A549 (cell line): Measurements from ENCODE around the gene TSHB. TPM values are rescaled to one million over a fixed set of nuclear protein-coding genes. Genes with fewer than 3 reads are reported as not detected.

Experiments used
- ATAC-seq, 2 experiments: fragments of 200-7000 bp in 1 of 2; fragments of >200 bp in 1 of 2; cut with Nextera tagmentation in 1 of 2; cut with Tn5 transposase in 1 of 2; 3 replicates each; pipeline versions ENCODE4 v1.8.0 to v1.9.1; 2018 to 2020; ENCODE audit warnings: mild to moderate bottlenecking in 1 of 2, moderate library complexity in 1 of 2
- CTCF ChIA-PET: fragments of 300-600 bp; sonication (Branson Sonifier 250); formaldehyde crosslinking; extraction: SDS; loops from one replicate; lab custom pipeline; 2021; ENCODE audit warnings: antibody characterized with exemption, inconsistent platforms; lab: Yijun Ruan, JAX
- POLR2A ChIA-PET: fragments of 350-600 bp; formaldehyde crosslinking; extraction: SDS; loops from one replicate; lab custom pipeline; 2021; ENCODE audit warnings: antibody characterized with exemption, inconsistent platforms; lab: Yijun Ruan, JAX
- DNase-seq, 2 experiments: peaks; one replicate each; pipeline versions ENCODE4 v3.0.0 to v3.0.0-alpha.2; 2011 to 2016; ENCODE audit warnings: low read depth in 1 of 2, low spot score in 1 of 2
- FAIRE-seq: peaks from 2 replicates; lab custom pipeline; 2011; peaks lifted over from hg19 to GRCh38; lab: Jason Lieb, UNC
- H3K27ac ChIP-seq, 2 experiments: fragments of >200 bp; sonication (Bioruptor Twin); formaldehyde crosslinking; 3 replicates each; pipeline ENCODE4 v1.5.1; 2016 to 2017
- H3K4me1 ChIP-seq: fragments of >200 bp; sonication (Bioruptor Twin); formaldehyde crosslinking; 3 replicates; pipeline ENCODE4 v1.6.1; 2016
- H3K4me2 ChIP-seq: fragments of >200 bp; sonication (Bioruptor Twin); formaldehyde crosslinking; 3 replicates; pipeline ENCODE4 v1.6.1; 2016
- H3K4me3 ChIP-seq: fragments of >200 bp; sonication (Bioruptor Twin); formaldehyde crosslinking; 3 replicates; pipeline ENCODE4 v1.5.1; 2016
- H3K9me3 ChIP-seq: fragments of >200 bp; sonication (Bioruptor Twin); formaldehyde crosslinking; 3 replicates; pipeline ENCODE4 v1.6.1; 2016
- BHLHE40 ChIP-seq: IDR thresholded peaks from 2 replicates; pipeline ENCODE4 v1.6.1; 2012; ENCODE audit warnings: low read depth, low read length, inconsistent platforms
- CBX8 ChIP-seq: fragments of 200-600 bp; sonication (generic); IDR thresholded peaks from 2 replicates; pipeline ENCODE4 v1.6.1; 2016
- CEBPB ChIP-seq, 2 experiments: fragments of >200 bp in 1 of 2; sonication (Bioruptor Twin) in 1 of 2; formaldehyde crosslinking in 1 of 2; IDR thresholded peaks; 2 replicates each; pipeline ENCODE4 v1.6.1; 2012 to 2016
- CHD2 ChIP-seq: fragments of 150-350 bp; IDR thresholded peaks from 2 replicates; pipeline ENCODE4 v1.6.1; 2014; ENCODE audit warnings: low read length; ENCODE audit not compliant: partially characterized antibody
- E2F6 ChIP-seq: IDR thresholded peaks from 2 replicates; pipeline ENCODE4 v1.6.1; 2012; ENCODE audit warnings: low read depth, borderline replicate concordance
- EHMT2 ChIP-seq: fragments of 200-600 bp; sonication (generic); IDR thresholded peaks from 2 replicates; pipeline ENCODE4 v1.6.1; 2016; ENCODE audit warnings: antibody characterized with exemption, low read depth, mild to moderate bottlenecking, moderate library complexity
- ELK1 ChIP-seq: fragments of 150-350 bp; IDR thresholded peaks from 2 replicates; pipeline ENCODE4 v1.6.1; 2014; ENCODE audit warnings: low read depth, mild to moderate bottlenecking, low read length
- EP300 ChIP-seq, 2 experiments: fragments of >200 bp; sonication (Bioruptor Twin); formaldehyde crosslinking; IDR thresholded peaks; 2 replicates in 1 of 2; 3 replicates in 1 of 2; pipeline ENCODE4 v1.6.1; 2016 to 2017
- ESRRA ChIP-seq: fragments of 150-350 bp; IDR thresholded peaks from 2 replicates; pipeline ENCODE4 v1.6.1; 2014; ENCODE audit warnings: mild to moderate bottlenecking, low read length, borderline replicate concordance
- FOSB ChIP-seq: fragments of 250-450 bp; sonication (Bioruptor Pico); IDR thresholded peaks from 2 replicates; pipeline ENCODE4 v1.5.0; 2020; ENCODE audit warnings: mild to moderate bottlenecking, moderate library complexity
- FOXS1 ChIP-seq: fragments of 250-450 bp; sonication (Bioruptor Pico); IDR thresholded peaks from 2 replicates; pipeline ENCODE4 v1.5.0; 2020; ENCODE audit warnings: mild to moderate bottlenecking, moderate library complexity
- HMGXB4 ChIP-seq: fragments of 250-450 bp; sonication (Bioruptor Pico); IDR thresholded peaks from 2 replicates; pipeline ENCODE4 v1.5.0; 2021; ENCODE audit warnings: mild to moderate bottlenecking, moderate library complexity, borderline replicate concordance
- HOXB13 ChIP-seq: fragments of 250-450 bp; sonication (Bioruptor Pico); IDR thresholded peaks from 2 replicates; pipeline ENCODE4 v1.5.0; 2020; ENCODE audit warnings: low read depth, mild to moderate bottlenecking, moderate library complexity
- JUN ChIP-seq, 2 experiments: fragments of >200 bp; sonication (Bioruptor Twin); formaldehyde crosslinking; IDR thresholded peaks; 2 replicates in 1 of 2; 3 replicates in 1 of 2; pipeline ENCODE4 v1.6.1; 2016 to 2017
- KDM5A ChIP-seq: fragments of 200-600 bp; sonication (generic); IDR thresholded peaks from 2 replicates; pipeline ENCODE4 v1.6.1; 2016; ENCODE audit warnings: antibody characterized with exemption, mild to moderate bottlenecking
- MAZ ChIP-seq: fragments of 150-350 bp; IDR thresholded peaks from 2 replicates; pipeline ENCODE4 v1.6.1; 2014; ENCODE audit warnings: antibody characterized with exemption, low read depth, low read length, borderline replicate concordance
- MYC ChIP-seq: IDR thresholded peaks from 2 replicates; pipeline ENCODE4 v1.6.1; 2012; ENCODE audit warnings: mild to moderate bottlenecking, inconsistent platforms, low read length, improper control_type of control experiment, borderline replicate concordance
- POLR2A ChIP-seq: IDR thresholded peaks from 2 replicates; pipeline ENCODE4 v1.6.1; 2012; ENCODE audit warnings: mild to moderate bottlenecking, low read length
- RAD21 ChIP-seq, 2 experiments: fragments of >200 bp in 1 of 2; sonication (Bioruptor Twin) in 1 of 2; formaldehyde crosslinking in 1 of 2; IDR thresholded peaks in 1 of 2; conservative IDR thresholded peaks in 1 of 2; 2 replicates in 1 of 2; 3 replicates in 1 of 2; pipeline ENCODE4 v1.6.1; 2012 to 2018; ENCODE audit warnings: inconsistent platforms in 1 of 2
- RARB ChIP-seq: fragments of 250-450 bp; sonication (Bioruptor Pico); IDR thresholded peaks from 2 replicates; pipeline ENCODE4 v1.8.0; 2021; ENCODE audit warnings: mild to moderate bottlenecking, moderate library complexity
- RFX5 ChIP-seq: fragments of 450-650 bp; IDR thresholded peaks from 2 replicates; pipeline ENCODE4 v1.7.1; 2014; ENCODE audit warnings: antibody characterized with exemption, mild to moderate bottlenecking, moderate library complexity
- RNF2 ChIP-seq: fragments of 200-600 bp; sonication (generic); IDR thresholded peaks from 2 replicates; pipeline ENCODE4 v1.6.1; 2016; ENCODE audit warnings: low read depth, mild to moderate bottlenecking, antibody characterized with exemption, moderate library complexity, borderline replicate concordance
- SMC3 ChIP-seq: fragments of >200 bp; sonication (Bioruptor Twin); formaldehyde crosslinking; IDR thresholded peaks from 3 replicates; pipeline ENCODE4 v1.6.1; 2018; ENCODE audit warnings: inconsistent platforms
- SREBF2 ChIP-seq: fragments of 450-650 bp; IDR thresholded peaks from 2 replicates; pipeline ENCODE4 v1.6.1; 2014; ENCODE audit warnings: mild to moderate bottlenecking, moderate library complexity
- TFCP2L1 ChIP-seq: fragments of 250-450 bp; sonication (Bioruptor Pico); IDR thresholded peaks from 2 replicates; pipeline ENCODE4 v1.5.0; 2021; ENCODE audit warnings: mild to moderate bottlenecking
- ZFP36 ChIP-seq: fragments of 450-650 bp; IDR thresholded peaks from 2 replicates; pipeline ENCODE4 v1.6.1; 2014; ENCODE audit warnings: borderline replicate concordance; ENCODE audit not compliant: partially characterized antibody
- ZNF302 ChIP-seq: fragments of 250-450 bp; sonication (Bioruptor Pico); IDR thresholded peaks from 2 replicates; pipeline ENCODE4 v1.9.0; 2021; ENCODE audit warnings: inconsistent platforms, mild to moderate bottlenecking, moderate library complexity
- ZSCAN20 ChIP-seq: fragments of 250-450 bp; sonication (Bioruptor Pico); IDR thresholded peaks from 2 replicates; pipeline ENCODE4 v1.8.0; 2022; ENCODE audit warnings: mild to moderate bottlenecking, moderate library complexity
- WGBS: methylation state at CpG from one replicate; pipeline ENCODE4 v1.1.6; 2017; ENCODE audit errors: missing lambda C conversion rate; 5-methylcytosine and 5-hydroxymethylcytosine counted together
- polyA plus RNA-seq, 4 experiments: library from polyadenylated mRNA; depleted of rRNA in 3 of 4; stranded (reverse); fragments of >200 nt; fragmentation: RNase III in 1 of 4; extraction: RNeasy Plus Mini Kit Qiagen cat#74134 plus additional on column Dnase treatment in 1 of 4; gene quantifications; 2 replicates in 3 of 4; 3 replicates in 1 of 4; pipeline ENCODE4 v1.2.3, GENCODE V29; 2011 to 2017
- TF ChIP-seq, protein P1 (sequence below): fragments of >200 bp; sonication (Bioruptor Twin); formaldehyde crosslinking; IDR thresholded peaks from 3 replicates; pipeline ENCODE4 v1.6.1; 2016
- TF ChIP-seq, protein P2 (sequence below): fragments of >200 bp; sonication (Bioruptor Twin); formaldehyde crosslinking; IDR thresholded peaks from 3 replicates; pipeline ENCODE4 v1.5.1; 2016

Gene TSHB
- polyA plus RNA-seq, 2 of the 4 experiments (the other 2 are of a cell fraction) = not detected

- ATAC-seq (no peak), FAIRE-seq (no peak), DNase-seq (no peak)
- POLR2A ChIA-PET = no interaction called here
- Histone ChIP-seq H3K27ac (no peak overlapping the region), H3K4me3 (no peak overlapping the region), H3K4me2 (no peak overlapping the region), H3K4me1 (no peaks in the 10 kb centered on the region), H3K9me3 (no peaks in the 10 kb centered on the region)
- TF ChIP-seq CBX8 (no peak), HMGXB4 (no peak), SMC3 (no peak), BHLHE40 (no peak), CEBPB (IDR thresholded peaks at IDR 0.05) (no peak), FOXS1 (CRISPR knock-in tag) (no peak), RARB (CRISPR knock-in tag) (no peak), CHD2 (no peak), RAD21 (conservative IDR thresholded peaks at IDR 0.05 in 1 of 2, IDR thresholded peaks at IDR 0.05 in 1 of 2) (no peak), TFCP2L1 (no peak), SREBF2 (no peak), ZNF302 (CRISPR knock-in tag) (no peak), POLR2A (no peak), EP300 (IDR thresholded peaks at IDR 0.05) (no peak), EHMT2 (no peak), ESRRA (no peak), MYC (no peak)
- TF ChIP-seq, protein P1, sequence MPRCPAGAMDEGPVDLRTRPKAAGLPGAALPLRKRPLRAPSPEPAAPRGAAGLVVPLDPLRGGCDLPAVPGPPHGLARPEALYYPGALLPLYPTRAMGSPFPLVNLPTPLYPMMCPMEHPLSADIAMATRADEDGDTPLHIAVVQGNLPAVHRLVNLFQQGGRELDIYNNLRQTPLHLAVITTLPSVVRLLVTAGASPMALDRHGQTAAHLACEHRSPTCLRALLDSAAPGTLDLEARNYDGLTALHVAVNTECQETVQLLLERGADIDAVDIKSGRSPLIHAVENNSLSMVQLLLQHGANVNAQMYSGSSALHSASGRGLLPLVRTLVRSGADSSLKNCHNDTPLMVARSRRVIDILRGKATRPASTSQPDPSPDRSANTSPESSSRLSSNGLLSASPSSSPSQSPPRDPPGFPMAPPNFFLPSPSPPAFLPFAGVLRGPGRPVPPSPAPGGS = no peak
- WGBS = 80% methylated on average over 7 of the region's 7 CpGs
- CTCF ChIA-PET = interaction anchor here (2.8 kb wide), 1 partner anchor 11 kb away, joined by 13 read pairs; no protein-coding TSS in a partner anchor
Measured at GRCh38 chr1:115063228-115063901, 33.7 kb downstream of the TSHB start.

DNA sequence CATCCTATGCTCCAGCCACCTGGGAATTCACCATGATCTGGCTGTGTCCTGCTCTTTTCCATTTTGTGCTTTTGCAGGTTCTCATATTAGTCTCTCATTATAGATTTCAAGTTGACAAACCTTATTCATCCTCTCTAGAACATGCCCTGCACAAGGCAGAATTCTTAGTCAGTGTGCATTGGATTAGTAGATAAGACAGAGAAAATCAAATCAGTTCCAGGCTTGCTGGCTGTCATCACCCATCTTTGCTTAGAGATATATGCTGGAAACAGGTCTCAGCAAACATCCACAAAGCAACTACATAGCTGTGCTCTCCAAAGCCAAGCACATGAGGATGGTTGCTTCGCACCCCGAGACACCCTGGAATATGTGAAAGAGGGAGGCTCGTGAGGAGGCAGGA is 34.8 kb downstream of the TSHB start:
- ChIA-PET CTCF (interaction anchor here (2.8 kb wide), 1 partner anchor 12 kb away, joined by 13 read pairs; no protein-coding TSS in a partner anchor), POLR2A (no interaction called here)
- no peak for ATAC-seq
- no peak for DNase-seq
- no peak for FAIRE-seq
- TF ChIP-seq HOXB13 (CRISPR knock-in tag) (no peak), EHMT2 (no peak), SMC3 (no peak), ZSCAN20 (no peak), KDM5A (no peak), ZFP36 (no peak), EP300 (IDR thresholded peaks at IDR 0.05) (no peak), RNF2 (no peak), FOSB (CRISPR knock-in tag) (no peak), RFX5 (no peak), ZNF302 (CRISPR knock-in tag) (no peak), MAZ (no peak), RARB (CRISPR knock-in tag) (no peak), ELK1 (no peak), BHLHE40 (no peak), JUN (IDR thresholded peaks at IDR 0.05) (no peak), E2F6 (no peak)
- TF ChIP-seq, protein P2, sequence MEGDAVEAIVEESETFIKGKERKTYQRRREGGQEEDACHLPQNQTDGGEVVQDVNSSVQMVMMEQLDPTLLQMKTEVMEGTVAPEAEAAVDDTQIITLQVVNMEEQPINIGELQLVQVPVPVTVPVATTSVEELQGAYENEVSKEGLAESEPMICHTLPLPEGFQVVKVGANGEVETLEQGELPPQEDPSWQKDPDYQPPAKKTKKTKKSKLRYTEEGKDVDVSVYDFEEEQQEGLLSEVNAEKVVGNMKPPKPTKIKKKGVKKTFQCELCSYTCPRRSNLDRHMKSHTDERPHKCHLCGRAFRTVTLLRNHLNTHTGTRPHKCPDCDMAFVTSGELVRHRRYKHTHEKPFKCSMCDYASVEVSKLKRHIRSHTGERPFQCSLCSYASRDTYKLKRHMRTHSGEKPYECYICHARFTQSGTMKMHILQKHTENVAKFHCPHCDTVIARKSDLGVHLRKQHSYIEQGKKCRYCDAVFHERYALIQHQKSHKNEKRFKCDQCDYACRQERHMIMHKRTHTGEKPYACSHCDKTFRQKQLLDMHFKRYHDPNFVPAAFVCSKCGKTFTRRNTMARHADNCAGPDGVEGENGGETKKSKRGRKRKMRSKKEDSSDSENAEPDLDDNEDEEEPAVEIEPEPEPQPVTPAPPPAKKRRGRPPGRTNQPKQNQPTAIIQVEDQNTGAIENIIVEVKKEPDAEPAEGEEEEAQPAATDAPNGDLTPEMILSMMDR = no peak
- 80% methylated on average over 1 of the region's 3 CpGs for WGBS
- no peaks in the 10 kb centered on the region for H3K4me1 ChIP-seq
- no peaks in the 10 kb centered on the region for H3K9me3 ChIP-seq
- H3K27ac ChIP-seq = no peak overlapping the region
- H3K4me3 ChIP-seq = no peak overlapping the region
- H3K4me2 ChIP-seq = no peak overlapping the region
